Hypothalamus (tissue), 51 donors: Measurements from ENCODE around the gene CYP11A1.

Source experiments
- DNase-seq, 51 donors: peaks; one replicate each; lab custom pipeline; 2025; lab: John Stamatoyannopoulos, UW

The CYP11A1 gene

DNA sequence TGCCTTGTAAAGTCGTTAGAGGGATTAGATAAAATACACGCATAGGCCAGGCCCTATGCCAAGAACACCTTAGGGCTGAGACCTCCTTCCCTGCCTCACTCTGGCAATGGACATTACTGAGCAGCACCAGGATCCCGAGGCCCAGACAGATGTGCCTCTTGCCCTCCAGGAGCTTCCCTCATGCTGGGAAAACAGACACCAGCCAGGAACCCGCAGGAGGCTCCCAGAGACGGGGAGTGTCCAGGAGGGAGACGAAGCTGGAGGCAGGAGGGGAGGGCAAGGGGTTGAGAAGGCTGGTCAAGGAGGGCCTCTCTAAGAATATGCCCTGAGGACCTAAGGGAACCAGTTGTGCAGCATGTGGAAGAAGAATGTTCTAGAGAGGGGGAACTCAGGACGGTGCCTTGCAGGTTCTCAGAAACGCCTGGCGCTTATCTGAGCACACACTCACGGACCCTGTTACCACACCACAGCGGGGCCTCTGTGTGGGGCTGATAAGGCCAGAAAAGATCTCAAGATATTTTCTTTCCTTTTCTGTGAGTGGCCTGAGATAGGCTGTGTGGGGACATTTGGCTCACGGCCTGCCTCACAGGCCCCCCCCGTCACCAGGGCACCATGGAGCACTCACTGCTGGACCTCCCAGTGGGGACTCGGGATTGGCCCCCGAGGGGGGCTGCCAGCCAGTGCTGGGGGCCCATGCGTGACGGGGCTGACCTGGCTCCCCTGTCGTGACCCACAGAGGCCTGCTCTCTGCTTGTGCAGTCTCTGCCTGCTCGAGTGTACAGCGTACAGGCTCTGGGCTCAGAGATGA, 22.0 kb upstream of the CYP11A1 start:
- no peak for DNase-seq

DNA sequence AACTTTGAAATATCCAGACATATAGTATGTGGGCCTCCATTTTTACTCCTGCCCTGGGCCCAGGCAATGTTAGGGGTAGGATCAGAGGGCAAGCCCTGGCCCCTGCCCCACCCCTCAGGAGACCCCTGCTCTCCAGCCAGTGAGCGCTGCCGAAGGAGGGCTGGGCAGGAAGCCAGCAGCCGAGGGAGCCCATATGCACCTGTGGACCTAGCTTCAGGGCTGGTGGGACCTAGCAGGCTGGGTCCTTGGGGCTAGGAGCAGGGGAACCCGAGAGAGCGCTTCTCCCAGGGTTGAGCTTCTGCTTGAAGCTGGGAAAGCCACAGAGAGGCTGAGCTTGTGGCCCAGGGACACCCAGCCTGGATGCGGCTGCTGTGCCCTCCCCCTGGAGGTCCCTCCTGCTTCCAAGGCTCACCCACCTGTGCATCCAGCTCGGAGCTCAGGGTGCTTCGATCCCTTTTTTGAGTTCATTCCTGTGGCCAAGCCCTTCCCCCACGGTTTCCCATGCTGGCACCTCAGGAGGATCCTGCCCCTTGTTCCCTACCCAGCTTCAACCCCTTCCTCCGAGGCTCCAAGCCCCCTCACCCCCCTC, 21.0 kb upstream of the CYP11A1 start:
- no peak for DNase-seq

DNA sequence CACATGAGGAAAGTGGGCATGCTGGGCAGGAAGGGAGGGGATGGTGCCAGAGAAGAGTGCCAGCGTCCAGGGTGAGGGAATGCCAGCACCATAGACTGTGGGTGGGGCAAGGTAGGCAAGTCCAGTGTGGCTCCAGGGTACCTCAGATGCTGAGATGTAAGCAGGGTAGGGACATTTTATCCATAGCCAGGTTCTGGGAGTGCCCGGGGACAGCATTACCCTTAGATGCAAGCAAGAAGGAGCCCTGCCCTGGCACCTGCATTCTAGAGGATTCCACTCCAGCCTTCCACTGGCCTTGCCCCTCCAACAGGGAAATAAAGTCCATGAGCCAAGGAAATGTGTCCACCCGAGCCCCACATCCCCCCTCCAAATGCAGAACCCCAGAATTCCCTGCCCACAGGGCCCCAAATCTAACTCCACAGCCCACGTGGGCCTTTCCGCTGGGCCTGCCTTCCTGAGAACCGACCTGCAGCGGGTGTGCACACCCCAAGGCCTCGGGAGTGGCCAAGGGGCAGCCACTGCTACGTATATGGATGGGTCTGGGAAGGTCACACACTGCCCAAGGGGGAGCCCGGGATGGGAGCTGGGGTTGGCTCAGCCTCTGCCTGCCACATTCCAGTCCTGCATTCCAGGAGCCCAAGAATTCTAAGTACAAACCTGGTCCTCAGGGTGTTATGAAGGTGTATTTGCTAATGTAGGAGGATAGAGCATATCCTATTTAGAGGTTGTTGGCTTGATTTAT, 20.3 kb upstream of the CYP11A1 start:
- no peak for DNase-seq

DNA sequence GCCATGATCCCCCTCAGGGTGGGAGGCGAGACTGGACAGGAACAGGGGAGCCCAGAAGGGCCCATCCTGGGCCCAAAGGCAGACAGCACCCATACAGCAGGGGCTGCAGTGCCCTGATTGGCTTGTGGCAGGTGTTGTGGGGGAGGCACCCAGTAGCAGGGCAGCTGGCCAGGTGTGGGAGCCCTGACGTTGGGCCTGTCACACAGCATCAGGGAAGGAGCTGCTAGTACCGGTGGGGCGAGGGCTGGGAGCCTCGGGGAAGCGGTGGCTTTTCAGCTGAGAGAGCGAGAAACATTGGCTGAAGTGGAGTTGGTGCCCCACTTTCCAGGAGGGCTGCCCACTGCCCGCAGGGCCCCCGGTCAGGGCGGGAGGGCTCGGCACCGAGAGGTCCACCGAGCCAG, 19.7 kb upstream of the CYP11A1 start:
- DNase-seq, result no peak

DNA sequence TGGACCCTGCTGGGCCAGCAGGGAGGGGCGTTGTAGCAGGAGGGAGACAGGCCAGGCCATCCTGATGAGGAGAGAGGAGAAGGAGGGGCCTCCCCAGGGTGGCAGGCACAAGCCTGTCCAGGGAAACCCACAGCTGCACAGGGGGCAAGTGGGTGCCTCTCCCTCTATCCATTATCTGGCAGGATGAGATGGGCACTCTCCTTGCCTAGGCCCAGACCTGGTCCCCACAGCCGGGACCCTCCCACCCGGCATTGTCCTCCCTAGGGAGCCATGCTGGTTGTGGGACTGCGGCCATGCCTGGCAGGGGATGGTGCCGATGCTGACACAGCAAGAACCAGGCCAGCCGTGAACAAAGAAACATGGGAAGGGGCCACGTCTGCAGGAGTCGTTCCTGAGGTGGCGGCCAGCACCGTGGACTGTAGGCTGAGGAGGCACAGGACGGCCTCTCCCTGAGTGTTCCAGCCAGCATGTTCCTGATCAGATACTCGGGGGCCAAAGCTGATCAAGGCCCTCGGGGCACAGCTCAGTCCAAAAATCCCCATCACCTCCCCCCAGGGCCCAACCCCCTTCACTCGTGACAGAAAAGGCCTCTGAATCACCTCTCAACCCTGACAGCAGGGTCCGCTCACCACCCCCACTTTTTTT, 19.2 kb upstream of the CYP11A1 start:
- no peak for DNase-seq

DNA sequence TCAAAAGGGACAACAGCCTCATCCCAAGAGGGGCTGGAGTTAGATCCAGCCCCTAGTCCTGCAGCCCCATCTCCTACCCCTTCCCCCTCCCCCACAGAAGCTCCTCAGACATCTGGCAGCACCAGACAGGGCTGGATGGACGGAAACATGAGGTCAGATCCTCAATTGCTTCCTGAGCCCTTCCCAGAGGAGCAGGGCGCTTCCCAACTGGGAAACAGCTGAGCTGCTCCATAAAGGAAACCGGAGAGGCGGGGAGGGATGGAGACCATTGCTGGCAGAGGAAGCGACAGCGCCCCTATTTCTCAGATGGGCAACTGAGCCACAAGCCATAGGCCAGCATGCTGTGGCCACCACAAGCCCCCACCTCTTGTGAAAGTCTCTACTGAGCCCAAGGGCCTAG, 18.3 kb upstream of the CYP11A1 start:
- no peak for DNase-seq

GRCh38 chr15:74384881-74385643, 17.6 kb upstream of the CYP11A1 start:
- no peak for DNase-seq

DNA sequence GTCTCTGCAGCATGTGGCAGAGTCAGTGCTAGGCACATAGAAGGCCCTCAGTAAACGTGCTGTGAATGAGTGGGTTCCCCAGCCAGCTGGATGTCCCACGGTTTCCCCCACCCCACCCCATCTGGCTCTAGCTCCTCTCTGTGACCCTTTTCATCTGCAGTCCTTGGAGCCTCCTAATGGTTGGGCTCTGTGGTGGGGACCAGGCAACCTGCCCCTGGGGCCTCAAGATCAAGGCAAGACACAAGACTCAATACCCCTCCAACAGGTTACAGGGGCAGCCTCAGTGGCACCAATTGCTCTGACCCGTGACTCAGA, 17.1 kb upstream of the CYP11A1 start:
- DNase-seq, result no peak

DNA sequence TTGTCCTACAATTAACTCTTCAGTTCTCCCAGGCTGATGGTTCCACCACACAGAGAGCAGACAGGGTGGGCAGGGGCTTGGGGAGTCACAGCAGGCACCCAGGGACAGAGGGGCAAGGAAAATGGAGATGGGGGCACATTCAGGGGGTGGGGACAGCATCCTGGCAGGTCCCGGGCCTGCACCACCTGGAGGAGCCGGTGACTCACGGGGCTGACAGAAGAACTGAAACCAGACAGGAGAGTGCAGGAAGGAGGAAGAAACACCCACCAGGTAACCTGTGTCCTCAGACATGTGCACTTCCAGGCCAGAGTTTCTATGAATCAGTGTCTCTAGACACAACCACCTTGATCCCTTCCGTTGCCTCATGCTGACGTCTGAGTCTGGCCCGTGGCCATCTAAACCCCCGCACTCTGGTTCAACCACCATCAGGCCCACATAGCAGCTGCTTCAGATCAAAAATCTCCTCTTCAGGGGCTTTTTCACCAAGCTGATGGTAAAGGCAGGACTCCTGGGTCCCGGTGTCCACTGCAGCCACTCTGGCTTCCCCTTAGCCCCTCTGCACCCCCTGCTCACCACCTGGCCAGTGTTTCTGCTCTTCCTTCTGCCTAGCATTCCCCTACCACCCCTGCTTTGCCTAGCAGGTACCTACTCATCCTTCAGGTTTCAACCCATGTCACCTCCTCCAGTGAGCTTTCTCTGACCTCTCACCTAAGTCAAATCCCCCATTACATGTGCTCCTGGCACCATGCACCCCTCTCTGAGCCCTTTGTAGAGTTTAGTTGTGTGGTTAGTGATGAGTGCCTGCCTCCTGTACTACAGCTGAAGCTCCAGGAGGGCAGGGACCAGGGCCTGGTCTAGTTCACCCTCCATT, 16.5 kb upstream of the CYP11A1 start:
- DNase-seq, result peak in 1 of 51 donors; percentile 39

DNA sequence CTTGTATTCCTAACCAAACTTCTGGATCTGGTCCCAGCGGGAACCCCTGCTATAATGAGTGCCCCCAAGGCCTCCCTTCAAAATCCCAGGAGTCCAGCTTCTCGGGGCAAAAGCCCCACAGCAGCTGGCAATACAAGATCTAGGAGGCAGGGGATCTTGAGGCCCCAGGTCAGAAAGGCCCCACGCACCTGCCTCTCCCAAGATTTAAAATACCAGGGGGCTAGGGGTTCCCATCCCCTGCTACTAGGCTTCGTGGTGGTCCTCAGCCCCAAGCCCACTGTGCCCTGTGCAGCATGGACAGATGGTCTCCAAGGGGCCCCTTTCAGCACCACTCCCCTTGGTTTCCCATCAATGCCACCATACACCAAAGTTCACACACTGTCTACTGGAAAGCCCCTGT, 15.8 kb upstream of the CYP11A1 start:
- DNase-seq, result no peak

DNA sequence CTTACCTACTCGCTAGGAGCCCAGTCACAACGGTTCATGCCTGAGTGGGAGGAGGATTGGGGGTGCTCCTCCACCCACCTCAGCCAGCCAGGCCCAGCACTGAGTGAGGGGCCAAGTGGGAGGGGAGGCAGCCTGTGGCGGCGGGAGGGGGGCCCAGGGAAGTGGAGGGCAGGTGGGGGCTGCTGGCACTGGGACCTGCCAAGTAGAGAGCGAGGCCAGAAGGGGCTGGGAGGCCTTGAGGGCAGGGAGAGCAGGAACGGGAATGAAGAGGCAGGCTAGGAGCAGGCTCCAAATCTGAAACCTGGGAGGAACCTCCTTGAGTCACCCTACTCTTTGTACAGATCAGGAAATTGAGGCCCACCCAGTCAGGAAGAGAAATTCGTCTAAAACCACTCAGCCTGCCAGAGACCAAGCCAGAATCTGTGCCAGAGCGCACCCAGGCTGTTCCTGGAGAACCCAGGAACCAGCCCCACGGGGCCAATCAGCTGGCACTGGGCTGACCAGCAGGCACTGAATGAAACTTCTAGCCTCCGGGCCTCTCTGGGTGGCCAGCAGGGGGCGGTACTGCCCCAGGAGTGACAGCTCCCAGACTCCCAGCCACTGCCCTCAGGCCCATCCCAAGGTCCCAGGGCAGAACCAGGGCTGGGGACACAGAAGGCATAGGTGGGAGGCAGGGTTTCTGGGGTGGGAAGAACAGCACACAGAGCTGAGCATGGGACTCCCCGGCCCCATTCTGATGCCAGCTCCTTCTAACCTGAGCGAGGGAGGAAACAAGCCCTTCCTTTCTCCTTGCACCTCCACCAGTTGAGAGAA, 14.8 kb upstream of the CYP11A1 start:
- DNase-seq, result peak; percentile 27 to 96 (median 78)

GRCh38 chr15:74381481-74381880, 14.0 kb upstream of the CYP11A1 start:
- no peak for DNase-seq

DNA sequence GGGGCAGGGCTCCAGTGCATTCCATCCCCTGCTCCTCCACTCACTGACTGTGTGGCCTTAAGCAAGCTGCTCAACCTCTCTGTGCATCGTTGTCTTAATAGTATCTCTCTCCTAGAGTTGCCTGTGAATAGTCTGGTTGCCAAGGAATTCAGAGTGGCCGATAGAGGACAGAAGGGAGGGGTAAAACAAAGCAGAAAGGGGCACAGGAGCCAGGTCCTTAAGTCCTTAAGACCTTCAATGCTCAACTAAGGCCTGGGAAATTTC, 13.7 kb upstream of the CYP11A1 start:
- no peak for DNase-seq

DNA sequence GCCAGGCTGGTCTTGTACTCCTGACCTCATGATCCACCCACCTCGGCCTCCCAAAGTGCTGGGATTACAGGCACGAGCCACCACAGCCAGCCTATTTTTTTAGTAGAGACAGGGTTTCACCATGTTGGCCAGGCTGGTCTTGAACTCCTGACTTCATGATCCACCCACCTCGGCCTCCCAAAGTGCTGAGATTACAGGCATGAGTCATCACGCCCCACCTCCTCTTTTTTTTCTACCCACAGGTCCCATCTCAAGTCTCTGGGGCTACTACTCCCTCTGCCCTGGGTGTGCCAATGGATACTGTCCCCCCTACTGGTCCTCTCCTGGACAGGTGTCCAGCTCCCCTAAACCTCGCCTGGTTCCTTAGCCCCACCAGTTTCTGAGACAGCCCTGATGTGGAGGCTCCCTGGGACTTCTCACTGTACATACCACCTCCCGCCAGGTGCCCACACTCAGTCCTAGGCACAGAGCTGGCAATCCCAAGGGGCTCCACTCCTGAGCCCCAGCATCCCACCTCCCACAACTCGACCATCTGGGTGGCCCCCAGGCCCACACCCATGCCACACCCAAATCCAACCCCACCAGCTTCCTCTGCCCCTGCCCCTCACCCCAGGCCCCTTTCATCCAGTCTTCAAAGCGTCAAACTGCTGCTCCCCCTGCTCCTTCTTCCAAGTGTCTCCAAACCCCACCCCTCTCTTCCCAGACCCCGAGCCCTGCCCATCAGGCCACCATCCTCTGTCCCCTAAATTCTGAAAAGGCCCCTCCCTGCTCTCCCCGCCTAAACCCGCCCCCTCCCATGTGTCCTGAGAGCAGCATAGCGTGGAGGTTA, 13.1 kb upstream of the CYP11A1 start:
- no peak for DNase-seq

DNA sequence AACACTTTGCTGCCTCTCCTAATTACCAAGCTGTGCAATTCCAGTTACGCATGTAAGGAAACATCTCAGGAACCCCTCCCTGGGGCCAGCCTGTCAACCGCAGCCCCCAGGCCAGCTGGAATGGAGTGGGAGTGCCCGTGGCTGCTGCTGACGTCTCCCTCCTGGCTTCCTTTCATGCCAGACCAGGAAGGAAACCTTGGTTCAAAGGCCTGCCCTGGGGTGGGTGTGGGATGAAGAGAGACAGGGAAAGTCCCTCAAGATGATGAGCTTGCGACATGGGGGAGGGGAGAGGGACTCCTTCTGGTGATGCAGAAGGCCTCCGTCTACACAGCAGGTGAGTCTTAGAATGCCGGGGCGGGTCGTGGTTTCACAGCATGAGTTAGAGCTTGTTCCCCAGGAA, 11.4 kb upstream of the CYP11A1 start:
- no peak for DNase-seq

DNA sequence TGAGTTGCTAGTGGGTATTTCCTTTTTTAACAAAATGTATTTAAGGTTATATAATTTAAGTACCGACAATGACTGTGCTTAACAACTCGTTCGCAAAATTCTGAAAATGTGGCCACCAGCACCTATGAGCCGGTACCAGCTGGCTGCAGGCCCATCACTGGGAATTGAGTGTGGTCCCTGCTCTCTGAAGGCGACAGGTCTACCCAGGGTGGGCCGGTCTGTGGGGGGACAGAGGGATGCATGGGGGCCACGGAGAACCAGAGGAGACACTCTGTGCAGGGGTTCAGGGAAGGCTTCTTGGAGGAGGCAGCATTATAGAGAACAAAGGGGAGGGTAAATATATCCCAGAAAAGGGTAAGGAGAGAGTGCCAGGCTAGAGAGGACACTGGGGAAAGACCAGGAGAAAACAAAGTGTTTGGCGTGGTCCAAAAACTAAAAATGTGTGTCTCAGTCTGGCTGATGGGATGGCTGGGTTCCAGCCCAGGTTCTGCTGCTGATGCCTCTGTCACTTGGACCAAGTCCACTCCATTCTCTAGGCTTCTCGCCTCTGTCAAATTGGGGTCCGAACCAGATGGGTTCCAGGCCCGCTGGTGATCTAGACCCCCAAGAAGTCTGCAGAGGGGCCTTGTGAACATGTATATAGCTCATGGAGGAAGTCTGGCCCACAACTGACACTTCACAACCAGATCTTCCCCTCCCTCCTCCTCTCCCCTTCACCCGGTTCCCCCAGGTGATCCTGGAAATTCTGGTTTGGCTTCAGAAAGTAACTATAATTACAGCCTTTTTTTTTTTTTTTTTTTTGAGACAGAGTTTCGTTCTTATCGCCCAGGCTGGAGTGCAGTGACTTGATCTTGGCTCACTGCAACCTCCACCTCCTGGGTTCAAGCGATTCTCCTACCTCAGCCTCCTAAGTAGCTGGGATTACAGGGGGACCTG, 10.7 kb upstream of the CYP11A1 start:
- DNase-seq, result no peak
